Coronary artery (tissue), 2 donors: ENCODE data around the gene MRPS21.

Experiments
- DNase-seq: peaks from one replicate; pipeline ENCODE4 v3.0.0-alpha.2; 2017; ENCODE audit warnings: low spot score
- H3K27ac ChIP-seq, 2 donors: fragments of 200-600 bp; sonication (generic); one replicate each; pipeline ENCODE4 v1.5.1; 2016 to 2019
- H3K4me3 ChIP-seq: fragments of 200-600 bp; sonication (generic); 2 replicates; pipeline ENCODE4 v1.5.1; 2016; ENCODE audit warnings: mild to moderate bottlenecking, moderate library complexity
- TF ChIP-seq, protein P1 (sequence below): fragments of 200-600 bp; sonication (generic); IDR thresholded peaks from one replicate; pipeline ENCODE4 v1.5.1; 2019; ENCODE audit warnings: antibody characterized with exemption

MRPS21 gene

DNA sequence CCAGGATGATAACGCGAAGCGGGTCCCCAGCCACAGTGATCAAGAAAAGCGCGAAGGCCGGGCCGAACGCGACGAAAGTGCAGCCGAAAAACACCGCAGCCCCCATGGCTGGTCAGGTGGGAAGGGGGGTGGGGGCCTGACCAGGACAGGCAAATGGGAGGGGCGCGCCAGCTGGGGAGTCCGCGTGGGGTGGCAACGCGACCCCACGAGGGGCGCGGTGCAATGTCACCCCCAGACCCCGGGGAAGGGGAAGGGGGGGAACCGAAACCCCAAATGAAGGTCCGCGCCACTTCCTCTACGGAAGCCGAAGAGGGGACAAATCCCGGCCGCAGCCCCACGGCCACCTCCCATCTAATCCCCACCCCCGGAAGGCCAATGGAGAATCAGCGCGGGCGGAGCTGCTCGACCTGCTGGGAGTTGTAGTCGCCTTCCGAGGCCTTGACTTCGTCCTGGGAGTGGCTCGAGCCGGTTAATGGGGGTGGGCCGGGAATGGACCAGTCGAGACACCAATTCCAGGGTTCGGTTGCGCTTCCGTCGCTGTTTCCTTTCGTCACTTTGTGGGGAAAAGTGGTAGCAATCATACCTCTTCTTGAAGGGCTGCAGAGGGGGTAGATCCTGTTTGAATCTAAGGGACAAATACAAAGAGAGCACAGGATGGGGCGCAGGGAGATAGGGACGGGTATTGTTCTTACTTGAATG, 24.8 kb upstream of the MRPS21 start, which contains the start of gene APH1A:
Gene APH1A (minus strand): TSS at position 312 of the 699 bp plus-strand sequence. CDS start 206 bp downstream, at position 106.
- DNase-seq, result peak; percentile 98
- peak within 1 kb of the TSS; percentile 93 for H3K4me3 ChIP-seq
- TF ChIP-seq, protein P1, sequence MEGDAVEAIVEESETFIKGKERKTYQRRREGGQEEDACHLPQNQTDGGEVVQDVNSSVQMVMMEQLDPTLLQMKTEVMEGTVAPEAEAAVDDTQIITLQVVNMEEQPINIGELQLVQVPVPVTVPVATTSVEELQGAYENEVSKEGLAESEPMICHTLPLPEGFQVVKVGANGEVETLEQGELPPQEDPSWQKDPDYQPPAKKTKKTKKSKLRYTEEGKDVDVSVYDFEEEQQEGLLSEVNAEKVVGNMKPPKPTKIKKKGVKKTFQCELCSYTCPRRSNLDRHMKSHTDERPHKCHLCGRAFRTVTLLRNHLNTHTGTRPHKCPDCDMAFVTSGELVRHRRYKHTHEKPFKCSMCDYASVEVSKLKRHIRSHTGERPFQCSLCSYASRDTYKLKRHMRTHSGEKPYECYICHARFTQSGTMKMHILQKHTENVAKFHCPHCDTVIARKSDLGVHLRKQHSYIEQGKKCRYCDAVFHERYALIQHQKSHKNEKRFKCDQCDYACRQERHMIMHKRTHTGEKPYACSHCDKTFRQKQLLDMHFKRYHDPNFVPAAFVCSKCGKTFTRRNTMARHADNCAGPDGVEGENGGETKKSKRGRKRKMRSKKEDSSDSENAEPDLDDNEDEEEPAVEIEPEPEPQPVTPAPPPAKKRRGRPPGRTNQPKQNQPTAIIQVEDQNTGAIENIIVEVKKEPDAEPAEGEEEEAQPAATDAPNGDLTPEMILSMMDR, result no peak
- H3K27ac ChIP-seq, result peak within 1 kb of the TSS; percentile 87 to 94

DNA sequence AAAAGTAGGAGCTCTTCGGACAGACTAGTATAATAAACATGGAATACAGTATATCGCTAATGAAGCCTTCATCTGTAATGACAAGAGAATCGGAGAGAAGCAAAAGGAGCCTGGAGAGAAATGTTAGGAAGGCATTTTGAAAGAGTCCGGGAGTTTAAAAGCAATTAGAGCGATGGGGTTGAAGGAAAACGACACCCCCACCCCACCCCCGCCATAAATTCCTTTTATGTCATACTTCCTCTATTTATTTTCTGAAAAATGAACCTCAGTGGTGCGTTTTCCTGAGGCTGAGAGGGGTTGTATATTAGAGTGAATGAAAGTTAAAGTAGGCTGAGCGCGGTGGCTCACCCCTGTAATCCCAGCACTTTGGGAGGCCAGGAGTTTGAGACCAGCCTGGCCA, 24.2 kb upstream of the MRPS21 start:
- peak overlapping the region; percentile 87 to 94 for H3K27ac ChIP-seq
- peak overlapping the region; percentile 93 for H3K4me3 ChIP-seq
- no peak for DNase-seq
- TF ChIP-seq, protein P1, result no peak

DNA sequence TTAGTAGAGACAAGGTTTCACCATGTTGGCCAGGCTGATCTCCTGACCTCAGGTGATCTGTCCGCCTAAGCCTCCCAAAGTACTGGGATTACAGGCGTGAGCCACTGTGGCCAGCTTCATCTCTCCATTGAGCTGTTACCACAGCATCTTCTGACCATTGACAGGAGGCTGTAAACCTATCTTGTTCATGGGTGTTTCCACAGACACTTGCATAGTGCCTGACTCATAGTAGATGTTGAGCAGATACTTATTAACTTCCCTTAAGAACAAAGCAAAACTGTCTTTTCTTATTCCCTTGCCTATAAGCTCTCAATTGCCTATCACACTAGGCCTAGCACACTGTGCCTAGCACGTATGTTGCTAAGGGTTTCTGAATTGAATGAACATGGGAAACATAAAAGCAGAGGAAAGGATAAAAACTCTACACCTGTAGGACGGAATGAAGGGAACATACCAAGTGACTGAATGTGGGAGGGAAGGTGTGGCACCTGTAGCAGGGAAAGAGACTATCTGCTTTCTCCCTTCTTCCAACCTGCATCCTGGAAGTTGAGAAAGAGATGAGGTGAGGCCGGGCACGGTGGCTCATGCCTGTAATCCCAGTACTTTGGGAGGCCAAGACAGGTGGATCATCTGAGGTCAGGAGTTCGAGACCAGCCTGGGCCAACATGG, 22.2 kb upstream of the MRPS21 start:
- TF ChIP-seq, protein P1, result no peak
- no peak for DNase-seq
- H3K27ac ChIP-seq, result peak overlapping the region; percentile 62 to 75
- H3K4me3 ChIP-seq, result no peak overlapping the region

DNA sequence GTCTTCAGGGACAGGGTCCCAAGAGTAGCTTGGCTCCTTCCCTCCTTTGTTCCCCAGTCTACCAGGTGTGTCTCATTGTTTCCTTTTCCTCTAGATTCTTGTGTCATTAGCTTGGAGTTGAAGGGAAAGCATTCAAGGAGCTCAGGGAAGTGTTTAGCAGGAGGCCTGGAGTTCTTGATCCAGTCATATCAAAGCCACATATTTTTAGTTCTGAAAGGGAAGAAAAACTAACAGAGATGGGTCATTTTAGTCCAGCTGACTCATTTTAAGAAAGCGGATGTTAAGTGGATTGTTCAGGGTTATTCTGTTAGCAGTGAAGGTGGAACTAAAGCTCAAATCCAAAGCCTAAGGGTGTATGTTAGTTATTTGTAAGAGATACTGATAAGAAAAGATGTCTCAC, 20.4 kb upstream of the MRPS21 start:
- no peak for DNase-seq
- Histone ChIP-seq H3K4me3 (peak overlapping the region; percentile 60), H3K27ac (peak overlapping the region; percentile 62 to 75)
- TF ChIP-seq, protein P1, result no peak

DNA sequence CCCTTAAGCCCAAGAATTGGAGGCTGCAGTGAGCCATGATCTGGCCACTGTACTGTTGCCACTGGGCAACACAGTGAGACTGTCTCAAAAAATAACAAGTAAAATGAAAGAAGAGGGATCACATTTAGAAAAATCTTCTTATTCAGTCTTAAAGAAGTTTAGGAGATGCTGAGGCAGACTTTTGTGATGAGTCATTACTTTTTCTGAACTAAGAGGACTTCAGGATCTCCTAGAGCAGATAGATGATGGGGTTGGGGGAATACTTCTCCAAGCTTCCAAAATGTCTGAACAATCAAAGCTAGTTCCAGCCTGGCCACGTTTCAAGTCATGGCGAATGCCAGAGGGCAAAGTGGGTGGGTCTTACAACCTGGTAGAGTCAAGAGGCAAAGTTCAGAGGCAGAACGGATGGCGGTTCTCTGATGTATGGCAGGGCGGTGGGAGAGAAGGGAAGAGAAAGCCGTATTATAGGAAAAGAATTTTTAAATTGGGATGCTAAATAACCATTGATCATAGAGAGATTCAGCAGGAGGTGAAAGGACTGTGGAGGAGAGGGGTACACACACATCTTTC, 13.4 kb upstream of the MRPS21 start:
- DNase-seq, result no peak
- Histone ChIP-seq H3K27ac (peak overlapping the region; percentile 62 to 94), H3K4me3 (no peak overlapping the region)
- TF ChIP-seq, protein P1, result no peak

DNA sequence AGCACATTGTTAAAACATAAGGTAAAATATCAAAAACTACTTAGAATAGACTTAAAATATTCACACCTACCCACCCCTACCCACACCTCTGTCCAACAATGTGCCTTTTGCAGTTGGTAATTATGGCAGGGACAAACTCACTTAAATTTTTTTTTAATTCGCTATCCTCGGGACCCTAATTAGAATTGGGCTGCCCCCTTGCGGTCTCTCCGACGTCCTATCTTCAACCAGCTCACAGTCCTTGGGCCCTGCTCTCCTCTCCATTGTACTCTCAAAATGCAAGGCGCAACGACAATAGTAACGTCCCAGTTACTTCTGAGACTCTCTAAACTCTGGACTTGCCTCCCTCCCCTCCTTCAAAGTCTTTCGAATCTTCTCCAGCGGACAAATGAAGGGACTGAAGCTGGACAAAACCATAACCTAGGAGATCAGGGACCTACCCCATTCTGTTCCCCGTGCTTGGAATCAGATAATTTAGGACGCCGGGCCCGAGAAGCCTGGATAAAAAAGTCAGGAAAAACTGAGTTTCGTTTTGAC, 12.4 kb upstream of the MRPS21 start:
- TF ChIP-seq, protein P1, result peak; percentile 51
- DNase-seq, result peak; percentile 80
- Histone ChIP-seq H3K27ac (peak overlapping the region; percentile 94 to 98), H3K4me3 (peak overlapping the region; percentile 81)
